Gastroesophageal sphincter (tissue), 3 donors: ENCODE results near the gene LGALS7.

Experiments
- CTCF ChIP-seq, 4 experiments: fragments of 200-600 bp in 2 of 4; fragments of 450-650 bp in 2 of 4; sonication (generic) in 1 of 4; IDR thresholded peaks; one replicate each; pipeline ENCODE4 v1.5.1; 2017 to 2019; ENCODE audit warnings: antibody characterized with exemption in 4 of 4, mild to moderate bottlenecking in 2 of 4, moderate library complexity in 2 of 4
- POLR2A ChIP-seq, 2 donors: fragments of 450-650 bp; IDR thresholded peaks; one replicate each; pipeline ENCODE4 v1.6.1; 2017; ENCODE audit warnings: antibody characterized with exemption in 2 of 2, mild to moderate bottlenecking in 2 of 2, moderate library complexity in 1 of 2
- POLR2AphosphoS5 ChIP-seq: sonication (generic); formaldehyde crosslinking; IDR thresholded peaks from one replicate; pipeline ENCODE4 v1.6.1; 2017; ENCODE audit warnings: antibody characterized with exemption

- TF ChIP-seq CTCF (IDR thresholded peaks at IDR 0.05) (no peak), POLR2AphosphoS5 (no peak), POLR2A (IDR thresholded peaks at IDR 0.05) (no peak)
These were observed 49.1 kb downstream of the LGALS7 start for GRCh38 chr19:38723990-38724854.
